Activated CD8-positive, alpha-beta T cell treated with anti-CD3 and anti-CD28 coated beads for 36 hours (primary cell): ENCODE measurements around the gene KDM6A. TPM values are rescaled to one million over a fixed set of nuclear protein-coding genes. Genes with fewer than 3 reads are reported as not detected.
"Not testable (repeated sequence)": the region's sequence is repeated elsewhere in the genome, so short reads cannot be mapped to it uniquely, and the experiment has no call there.

Experiments
- ATAC-seq: fragments of 200-7000 bp; cut with Tn5 transposase; one replicate; pipeline ENCODE4 v1.10.0; 2021; ENCODE audit warnings: mild to moderate bottlenecking, moderate library complexity
- CTCF ChIA-PET: fragments of 350-600 bp; sonication (Branson Sonifier 250); formaldehyde crosslinking; loops from one replicate; lab custom pipeline; 2021; ENCODE audit warnings: antibody characterized with exemption; lab: Charles Lee
- POLR2A ChIA-PET: fragments of 350-600 bp; sonication (Branson Sonifier 250); formaldehyde crosslinking; loops from one replicate; lab custom pipeline; 2021; ENCODE audit warnings: antibody characterized with exemption; lab: Charles Lee
- DNase-seq: peaks from one replicate; pipeline ENCODE4 v3.0.0-alpha.2; 2020
- H3K27ac Mint-ChIP-seq: one replicate; pipeline ENCODE4 v1.8.0; 2021; ENCODE audit warnings: mild to moderate bottlenecking, mixed read lengths
- H3K27me3 Mint-ChIP-seq: one replicate; pipeline ENCODE4 v1.8.0; 2021; ENCODE audit warnings: mixed read lengths
- H3K36me3 Mint-ChIP-seq: one replicate; pipeline ENCODE4 v1.8.0; 2021; ENCODE audit warnings: low read depth, mixed read lengths
- H3K4me1 Mint-ChIP-seq: one replicate; pipeline ENCODE4 v1.8.0; 2021; ENCODE audit warnings: low read depth, mixed read lengths
- H3K4me3 Mint-ChIP-seq: one replicate; pipeline ENCODE4 v1.8.0; 2021; ENCODE audit warnings: mild to moderate bottlenecking, moderate library complexity, mixed read lengths
- H3K9me3 Mint-ChIP-seq: one replicate; pipeline ENCODE4 v1.8.0; 2021; ENCODE audit warnings: mixed read lengths
- intact Hi-C: fragments of 100-400 bp; cut with micrococcal nuclease; formaldehyde crosslinking; loops from one replicate; pipeline ENCODE4 v1.10.0; 2022
- total RNA-seq, 2 experiments: library from RNA; stranded (reverse); gene quantifications; one replicate each; pipeline ENCODE4 v1.2.3, GENCODE V29; 2021
- TF ChIP-seq, protein P1 (sequence below): fragments of 200-600 bp; IDR thresholded peaks from one replicate; pipeline ENCODE4 v1.8.0; 2022; ENCODE audit warnings: antibody characterized with exemption, mild to moderate bottlenecking

KDM6A gene
- 10 to 100 TPM; 18.9 to 21.1 TPM for total RNA-seq

DNA sequence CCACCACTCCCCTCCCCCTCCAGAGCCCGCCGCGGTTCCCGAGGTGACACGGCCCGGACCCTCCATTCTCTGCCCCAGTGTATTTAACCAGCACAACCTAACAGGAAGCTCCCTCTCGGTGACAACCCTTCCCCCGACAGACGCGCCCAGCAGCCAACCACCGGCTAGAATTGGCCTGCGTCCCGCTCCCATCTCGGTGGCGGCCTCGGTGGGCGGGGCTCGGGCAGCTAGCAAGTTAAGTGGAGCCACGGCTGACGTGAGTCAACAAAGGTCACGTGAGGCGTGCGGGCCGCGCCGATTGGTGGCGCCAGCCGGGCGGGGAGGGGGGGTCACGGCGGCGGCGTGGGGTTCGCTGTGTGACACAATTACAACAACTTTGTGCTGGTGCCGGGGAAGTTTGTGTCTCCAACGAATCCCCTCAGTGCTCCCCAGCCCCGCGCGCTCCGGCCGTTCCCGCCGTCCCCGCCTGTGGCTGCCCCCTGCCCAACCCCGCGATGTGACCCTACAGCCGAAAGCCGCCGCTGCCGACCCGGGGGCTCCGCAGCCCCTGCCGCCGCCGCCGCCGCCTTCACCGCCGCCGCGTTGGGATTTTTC, at the start of gene KDM6A:
Gene KDM6A, plus strand, starts transcription at position 368 of the 594 bp plus-strand sequence. CDS start 364 bp downstream, outside the sequence.
- intact Hi-C loops, result loop anchor here (5.0 to 10.0 kb wide), 2 partner anchors 52 to 199 kb away; no protein-coding TSS in a partner anchor
- H3K27me3 Mint-ChIP-seq, result no peaks in the 10 kb centered on the region
- DNase-seq, result peak; percentile 97
- H3K4me3 Mint-ChIP-seq, result peak within 1 kb of the TSS; percentile 95
- peaks cover 9% of the 10 kb centered on the region for H3K4me1 Mint-ChIP-seq
- H3K27ac Mint-ChIP-seq, result peak within 1 kb of the TSS; percentile 99
- H3K36me3 Mint-ChIP-seq, result peaks cover 7% of the 10 kb centered on the region
- ATAC-seq, result peak; percentile 91
- ChIA-PET POLR2A (interaction anchor here (1.2 kb wide), 1 partner anchor 26 kb away, joined by 4 read pairs; no protein-coding TSS in a partner anchor), CTCF (no interaction called here)
- H3K9me3 Mint-ChIP-seq, result no peaks in the 10 kb centered on the region
- TF ChIP-seq, protein P1, sequence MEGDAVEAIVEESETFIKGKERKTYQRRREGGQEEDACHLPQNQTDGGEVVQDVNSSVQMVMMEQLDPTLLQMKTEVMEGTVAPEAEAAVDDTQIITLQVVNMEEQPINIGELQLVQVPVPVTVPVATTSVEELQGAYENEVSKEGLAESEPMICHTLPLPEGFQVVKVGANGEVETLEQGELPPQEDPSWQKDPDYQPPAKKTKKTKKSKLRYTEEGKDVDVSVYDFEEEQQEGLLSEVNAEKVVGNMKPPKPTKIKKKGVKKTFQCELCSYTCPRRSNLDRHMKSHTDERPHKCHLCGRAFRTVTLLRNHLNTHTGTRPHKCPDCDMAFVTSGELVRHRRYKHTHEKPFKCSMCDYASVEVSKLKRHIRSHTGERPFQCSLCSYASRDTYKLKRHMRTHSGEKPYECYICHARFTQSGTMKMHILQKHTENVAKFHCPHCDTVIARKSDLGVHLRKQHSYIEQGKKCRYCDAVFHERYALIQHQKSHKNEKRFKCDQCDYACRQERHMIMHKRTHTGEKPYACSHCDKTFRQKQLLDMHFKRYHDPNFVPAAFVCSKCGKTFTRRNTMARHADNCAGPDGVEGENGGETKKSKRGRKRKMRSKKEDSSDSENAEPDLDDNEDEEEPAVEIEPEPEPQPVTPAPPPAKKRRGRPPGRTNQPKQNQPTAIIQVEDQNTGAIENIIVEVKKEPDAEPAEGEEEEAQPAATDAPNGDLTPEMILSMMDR, result no peak

DNA sequence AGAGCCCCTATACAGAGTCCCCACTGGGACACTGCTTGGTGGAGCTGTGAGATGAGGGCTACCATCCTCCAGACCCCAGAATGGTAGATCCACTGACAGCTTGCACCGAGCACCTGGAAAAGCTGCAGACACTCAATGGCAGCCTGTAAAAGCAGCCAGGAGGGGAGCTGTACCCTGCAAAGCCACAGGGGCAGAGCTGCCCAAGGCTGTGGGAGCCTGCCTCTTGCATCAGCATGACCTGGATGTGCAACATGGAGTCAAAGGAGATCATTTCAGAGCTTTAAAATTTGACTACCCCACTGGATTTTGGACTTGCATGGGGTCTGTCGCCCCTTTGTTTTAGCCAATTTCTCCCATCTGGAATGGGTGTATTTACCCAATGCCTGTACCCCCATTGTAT, 49.8 kb upstream of the KDM6A start:
- H3K4me3 Mint-ChIP-seq, H3K36me3 Mint-ChIP-seq, POLR2A ChIA-PET, ATAC-seq, intact Hi-C loops, CTCF ChIA-PET, DNase-seq, H3K27me3 Mint-ChIP-seq, H3K4me1 Mint-ChIP-seq, H3K27ac Mint-ChIP-seq, H3K9me3 Mint-ChIP-seq: not testable (repeated sequence)

DNA sequence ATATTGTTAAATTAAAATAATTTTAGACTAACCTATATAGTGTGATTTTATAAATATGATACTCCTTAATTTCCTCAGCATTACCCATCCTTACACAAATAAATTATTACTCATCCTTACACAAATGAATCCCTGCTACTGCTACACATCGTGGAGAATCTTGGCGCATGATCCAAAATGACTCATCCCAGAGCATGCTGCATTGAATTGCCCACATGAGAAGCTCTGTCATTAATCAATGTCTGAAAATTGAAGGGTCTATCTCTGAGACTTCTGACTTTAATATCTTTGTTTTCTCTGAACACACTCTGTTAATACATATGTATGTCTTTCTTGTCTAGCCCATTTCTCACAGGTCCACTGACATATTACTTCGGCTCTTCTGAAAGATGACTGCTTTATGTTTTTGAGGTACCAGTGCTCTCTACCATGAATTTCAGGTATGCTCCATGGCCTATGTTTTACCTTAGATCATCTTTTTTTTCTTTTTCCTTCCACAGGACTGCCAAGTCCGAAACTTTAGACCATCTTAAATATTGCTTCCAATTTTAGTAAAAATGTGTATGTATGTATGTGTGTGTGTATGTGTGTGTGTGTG, 44.9 kb upstream of the KDM6A start:
- H3K4me1 Mint-ChIP-seq, result no peaks in the 10 kb centered on the region
- TF ChIP-seq, protein P1, result no peak
- intact Hi-C loops, result no loop called here
- no peaks in the 10 kb centered on the region for H3K9me3 Mint-ChIP-seq
- no peaks in the 10 kb centered on the region for H3K36me3 Mint-ChIP-seq
- ATAC-seq (no peak), DNase-seq (no peak)
- no peak overlapping the region for H3K27ac Mint-ChIP-seq
- H3K27me3 Mint-ChIP-seq, result no peaks in the 10 kb centered on the region
- POLR2A ChIA-PET, result no interaction called here
- CTCF ChIA-PET, result no interaction called here
- H3K4me3 Mint-ChIP-seq, result no peak overlapping the region

DNA sequence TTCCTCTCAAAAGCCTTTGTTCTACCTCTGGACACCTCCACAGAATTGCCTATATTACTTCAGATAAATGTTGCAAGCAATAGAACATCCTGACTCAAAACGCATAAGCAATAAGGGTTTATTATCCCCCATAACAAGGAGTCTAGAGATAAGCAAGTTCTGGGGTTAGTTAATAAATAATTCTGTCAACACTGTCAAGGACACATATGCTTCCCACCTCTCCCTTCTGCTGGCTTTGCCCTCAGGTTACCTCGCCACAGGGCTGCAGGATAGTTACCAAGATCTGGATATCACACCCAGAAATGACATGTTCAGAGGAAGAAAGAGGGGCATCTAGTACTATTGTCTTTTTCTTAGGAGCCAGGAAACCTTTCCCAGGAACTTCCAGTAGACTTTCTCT, 43.2 kb upstream of the KDM6A start:
- Mint-ChIP-seq H3K4me1 (no peaks in the 10 kb centered on the region), H3K36me3 (no peaks in the 10 kb centered on the region), H3K9me3 (no peaks in the 10 kb centered on the region), H3K4me3 (no peak overlapping the region), H3K27ac (no peak overlapping the region), H3K27me3 (no peaks in the 10 kb centered on the region)
- intact Hi-C loops, result no loop called here
- ChIA-PET POLR2A (no interaction called here), CTCF (no interaction called here)
- TF ChIP-seq, protein P1, result no peak
- ATAC-seq (no peak), DNase-seq (no peak)

DNA sequence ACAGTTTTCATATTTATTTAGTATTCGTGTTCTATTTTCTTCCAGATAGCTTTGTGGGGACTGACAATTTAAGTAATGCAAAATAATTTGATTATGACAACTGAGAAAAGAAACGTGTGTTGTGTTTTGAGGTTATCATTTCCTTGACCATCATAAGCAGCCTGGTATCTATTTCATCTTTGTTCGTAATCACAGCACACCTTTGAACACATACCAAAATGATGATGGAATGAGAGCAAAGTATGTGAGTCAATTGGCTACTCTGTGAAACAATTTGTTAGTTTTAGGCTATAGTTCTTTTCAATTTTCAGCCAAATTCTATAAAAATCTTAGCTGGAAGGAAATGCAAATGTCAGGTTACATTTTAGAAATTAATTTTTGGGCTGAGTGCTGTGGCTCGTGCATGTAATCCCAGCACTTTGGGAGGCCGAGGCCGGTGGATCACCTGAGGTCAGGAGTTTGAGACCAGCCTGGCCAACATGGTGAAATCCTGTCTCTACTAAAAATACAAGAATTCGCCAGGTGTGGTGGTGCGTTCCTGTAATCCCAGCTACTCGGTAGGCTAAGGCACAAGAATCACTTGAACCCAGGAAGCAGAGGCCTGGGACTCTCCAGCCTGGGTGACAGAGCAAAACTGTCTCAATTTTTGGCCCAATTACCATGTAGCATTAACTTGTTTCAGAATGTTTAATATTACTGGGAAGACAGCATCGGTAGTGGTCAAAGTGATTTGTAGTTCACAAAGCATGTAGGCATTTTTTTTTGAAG, 30.3 kb upstream of the KDM6A start:
- ChIA-PET CTCF (no interaction called here), POLR2A (no interaction called here)
- no peak overlapping the region for H3K27ac Mint-ChIP-seq
- ATAC-seq (no peak), DNase-seq (no peak)
- H3K4me1 Mint-ChIP-seq, result no peaks in the 10 kb centered on the region
- H3K27me3 Mint-ChIP-seq, result no peaks in the 10 kb centered on the region
- H3K36me3 Mint-ChIP-seq, result no peaks in the 10 kb centered on the region
- no peaks in the 10 kb centered on the region for H3K9me3 Mint-ChIP-seq
- intact Hi-C loops, result no loop called here
- H3K4me3 Mint-ChIP-seq, result no peak overlapping the region
- TF ChIP-seq, protein P1, result no peak
